ENCODE data around the gene DPP6.

The DPP6 gene

GRCh38 chr7:154338701-154339506, 286.7 kb downstream of the DPP6 start:
- peak; percentile 58 for DNase-seq (ENCODE audit: low spot score)

GRCh38 chr7:154342971-154343633, 290.9 kb downstream of the DPP6 start:
- DNase-seq (ENCODE audit: low spot score) = no peak

GRCh38 chr7:154343778-154344412, 291.7 kb downstream of the DPP6 start:
- DNase-seq (ENCODE audit: low spot score) = no peak

- DNase-seq (ENCODE audit: low spot score) = no peak
These were observed 292.9 kb downstream of the DPP6 start for GRCh38 chr7:154345093-154345492.

- DNase-seq (ENCODE audit: low spot score) = peak; percentile 64
These were observed 295.6 kb downstream of the DPP6 start for GRCh38 chr7:154347700-154348266.

GRCh38 chr7:154350892-154351291, 298.7 kb downstream of the DPP6 start:
- no peak for DNase-seq (ENCODE audit: low spot score)

- no peak for DNase-seq (ENCODE audit: low spot score)
These were observed 301.2 kb downstream of the DPP6 start for GRCh38 chr7:154353355-154353767.

- DNase-seq (ENCODE audit: low spot score) = peak; percentile 57
These were observed 312.0 kb downstream of the DPP6 start for GRCh38 chr7:154364170-154364569.

GRCh38 chr7:154371424-154371823, 319.2 kb downstream of the DPP6 start:
- no peak for DNase-seq (ENCODE audit: low spot score)

GRCh38 chr7:154372011-154372601, 319.9 kb downstream of the DPP6 start:
- DNase-seq (ENCODE audit: low spot score) = no peak

GRCh38 chr7:154373956-154374355, 321.8 kb downstream of the DPP6 start:
- DNase-seq (ENCODE audit: low spot score) = no peak

- DNase-seq (ENCODE audit: low spot score) = no peak
These were observed 323.8 kb downstream of the DPP6 start for GRCh38 chr7:154375956-154376355.

- DNase-seq (ENCODE audit: low spot score) = no peak
These were observed 328.6 kb downstream of the DPP6 start for GRCh38 chr7:154380771-154381170.

- no peak for DNase-seq (ENCODE audit: low spot score)
These were observed 330.8 kb downstream of the DPP6 start for GRCh38 chr7:154383045-154383444.

- DNase-seq (ENCODE audit: low spot score) = no peak
These were observed 333.0 kb downstream of the DPP6 start for GRCh38 chr7:154385214-154385613.

- DNase-seq (ENCODE audit: low spot score) = no peak
These were observed 335.1 kb downstream of the DPP6 start for GRCh38 chr7:154387252-154387651.

- DNase-seq (ENCODE audit: low spot score) = no peak
These were observed 336.2 kb downstream of the DPP6 start for GRCh38 chr7:154388412-154388811.

GRCh38 chr7:154388999-154389398, 336.8 kb downstream of the DPP6 start:
- no peak for DNase-seq (ENCODE audit: low spot score)

GRCh38 chr7:154390961-154391360, 338.8 kb downstream of the DPP6 start:
- DNase-seq (ENCODE audit: low spot score) = no peak

- DNase-seq (ENCODE audit: low spot score) = no peak
These were observed 342.6 kb downstream of the DPP6 start for GRCh38 chr7:154394804-154395203.

GRCh38 chr7:154406312-154406711, 354.1 kb downstream of the DPP6 start:
- no peak for DNase-seq (ENCODE audit: low spot score)

GRCh38 chr7:154409703-154410311, 357.6 kb downstream of the DPP6 start:
- DNase-seq (ENCODE audit: low spot score) = no peak

All from Ammon's horn (tissue), 1 donor.